SU-DHL-6 (cell line): ENCODE results near the gene CENPX.

Experiments used
- H2AFZ ChIP-seq: fragments of 200-600 bp; sonication (generic); 2 replicates; pipeline ENCODE4 v1.6.1; 2014; ENCODE audit warnings: low read depth, mild to moderate bottlenecking, moderate library complexity, mixed read lengths, antibody characterized with exemption, low read length; ENCODE audit not compliant: severe bottlenecking
- H3F3A ChIP-seq: fragments of 200-600 bp; shearing (Covaris generic); 2 replicates; pipeline ENCODE4 v1.6.0; 2016; ENCODE audit warnings: antibody characterized with exemption, mild to moderate bottlenecking; ENCODE audit not compliant: insufficient read depth
- H3K27ac ChIP-seq: fragments of 200-600 bp; sonication (generic); 2 replicates; pipeline ENCODE4 v1.5.1; 2016; ENCODE audit warnings: low read depth, mild to moderate bottlenecking, low read length, moderate library complexity, mixed read lengths
- H3K27me3 ChIP-seq: fragments of 200-600 bp; sonication (generic), shearing (Covaris generic); 2 replicates; pipeline ENCODE4 v1.6.0; 2014; ENCODE audit warnings: mild to moderate bottlenecking, low read length
- H3K36me3 ChIP-seq: fragments of 200-600 bp; sonication (generic); 2 replicates; pipeline ENCODE4 v1.6.1; 2014; ENCODE audit warnings: mild to moderate bottlenecking, low read length, mixed read lengths
- H3K4me2 ChIP-seq: fragments of 300-600, 200-600 bp; shearing (Covaris generic), sonication (generic); 2 replicates; pipeline ENCODE4 v1.6.0; 2014; ENCODE audit warnings: low read length, low read depth, mild to moderate bottlenecking; ENCODE audit not compliant: poor library complexity, severe bottlenecking
- H3K4me3 ChIP-seq: fragments of 200-600 bp; sonication (generic); 2 replicates; pipeline ENCODE4 v1.5.1; 2014; ENCODE audit warnings: antibody characterized with exemption, low read length, mild to moderate bottlenecking, mixed read lengths; ENCODE audit not compliant: insufficient read depth, poor library complexity, severe bottlenecking
- H3K79me2 ChIP-seq: fragments of 200-600 bp; sonication (generic); 2 replicates; pipeline ENCODE4 v1.6.1; 2014; ENCODE audit warnings: mild to moderate bottlenecking, low read length, moderate library complexity; ENCODE audit not compliant: insufficient read depth
- H3K9ac ChIP-seq: fragments of 200-600 bp; sonication (generic); 2 replicates; pipeline ENCODE4 v1.7.0; 2014; ENCODE audit warnings: mild to moderate bottlenecking, low read length
- H3K9me2 ChIP-seq: fragments of 200-600 bp; sonication (generic); replicated peaks from 2 replicates; pipeline ENCODE4 v1.6.1; 2014; ENCODE audit warnings: low read length; ENCODE audit not compliant: insufficient read depth
- H3K9me3 ChIP-seq: fragments of 200-600 bp; sonication (generic); 2 replicates; pipeline ENCODE4 v1.6.1; 2014; ENCODE audit warnings: low read length, mixed read lengths; ENCODE audit not compliant: insufficient read depth
- H4K20me1 ChIP-seq: fragments of 200-600 bp; sonication (generic); 2 replicates; pipeline ENCODE4 v1.6.1; 2014; ENCODE audit warnings: low read depth, mild to moderate bottlenecking, antibody characterized with exemption, low read length, moderate library complexity, mixed read lengths
- CTCF ChIP-seq: fragments of 200-600 bp; sonication (generic); IDR thresholded peaks from one replicate; pipeline ENCODE4 v1.5.1; 2017; ENCODE audit warnings: antibody characterized with exemption, mild to moderate bottlenecking, low read length, moderate library complexity; ENCODE audit not compliant: insufficient read depth, poor library complexity, severe bottlenecking
- EZH2phosphoT487 ChIP-seq: fragments of 200-600 bp; sonication (generic), shearing (Covaris generic); conservative IDR thresholded peaks from 2 replicates; pipeline ENCODE4 v1.6.1; 2018; ENCODE audit warnings: mild to moderate bottlenecking, antibody characterized with exemption, low read length, moderate library complexity, mixed read lengths

The CENPX gene

GRCh38 chr17:82049521-82049971, 26.9 kb upstream of the CENPX start:
- no peaks in the 10 kb centered on the region for H3F3A ChIP-seq
- no peak overlapping the region for H3K4me3 ChIP-seq
- H3K27me3 ChIP-seq: no peaks in the 10 kb centered on the region
- H2AFZ ChIP-seq: no peak overlapping the region
- no peak overlapping the region for H3K9ac ChIP-seq
- H3K9me3 ChIP-seq: no peaks in the 10 kb centered on the region
- H3K4me2 ChIP-seq: no peak overlapping the region
- H3K27ac ChIP-seq: no peak overlapping the region
- TF ChIP-seq CTCF: no peak
- no peak for TF ChIP-seq EZH2phosphoT487
- H3K36me3 ChIP-seq: no peaks in the 10 kb centered on the region
- H3K9me2 ChIP-seq: no peaks in the 10 kb centered on the region
- H3K79me2 ChIP-seq: peaks cover 10% of the 10 kb centered on the region
- H4K20me1 ChIP-seq: no peaks in the 10 kb centered on the region

DNA sequence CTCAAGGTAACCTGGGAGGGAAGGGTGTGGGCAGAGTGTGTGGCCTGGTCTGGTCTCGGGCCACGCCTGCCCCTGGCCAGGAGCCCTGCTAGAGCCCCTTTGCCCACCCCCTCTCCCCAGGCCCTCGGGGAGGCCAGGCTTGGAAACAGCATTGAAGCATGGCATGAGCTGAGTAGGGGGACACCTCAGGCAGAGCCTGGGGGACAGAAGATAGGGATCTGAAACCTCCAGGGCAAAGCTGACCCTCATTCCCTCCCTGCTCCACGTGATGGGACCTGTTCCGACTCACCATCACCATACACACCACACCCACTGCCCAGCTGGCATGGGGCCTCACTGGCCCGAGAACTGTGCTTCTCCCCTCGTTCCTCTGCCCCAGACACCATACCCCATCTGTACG, 26.4 kb upstream of the CENPX start:
- Histone ChIP-seq H3K36me3 (no peaks in the 10 kb centered on the region), H3K9ac (no peak overlapping the region), H3K9me3 (no peaks in the 10 kb centered on the region), H3K9me2 (no peaks in the 10 kb centered on the region), H3K79me2 (peaks cover 10% of the 10 kb centered on the region), H3F3A (no peaks in the 10 kb centered on the region), H3K4me3 (no peak overlapping the region), H4K20me1 (no peaks in the 10 kb centered on the region), H3K4me2 (no peak overlapping the region), H3K27ac (no peak overlapping the region), H3K27me3 (no peaks in the 10 kb centered on the region), H2AFZ (no peak overlapping the region)
- no peak for TF ChIP-seq EZH2phosphoT487
- no peak for TF ChIP-seq CTCF

GRCh38 chr17:82048571-82048971, 25.9 kb upstream of the CENPX start:
- H3K79me2 ChIP-seq: peaks cover 10% of the 10 kb centered on the region
- no peaks in the 10 kb centered on the region for H4K20me1 ChIP-seq
- no peaks in the 10 kb centered on the region for H3F3A ChIP-seq
- H3K27me3 ChIP-seq: no peaks in the 10 kb centered on the region
- H3K27ac ChIP-seq: no peak overlapping the region
- H3K4me3 ChIP-seq: no peak overlapping the region
- no peak overlapping the region for H3K9ac ChIP-seq
- no peak overlapping the region for H3K4me2 ChIP-seq
- TF ChIP-seq CTCF (no peak), EZH2phosphoT487 (no peak)
- H3K36me3 ChIP-seq: no peaks in the 10 kb centered on the region
- no peaks in the 10 kb centered on the region for H3K9me3 ChIP-seq
- no peak overlapping the region for H2AFZ ChIP-seq
- H3K9me2 ChIP-seq: no peaks in the 10 kb centered on the region
